Measurements from ENCODE around the gene PAGE2. TPM values are rescaled to one million over a fixed set of nuclear protein-coding genes. Genes with fewer than 3 reads are reported as not detected.

The PAGE2 gene
- total and polyA plus RNA-seq, 9 of the 15 experiments (the other 6 are each of a cell fraction or from before 2014, with no cell fraction given): 0.40 to 3.7 (median 1.5) TPM; not detected in 1

DNA sequence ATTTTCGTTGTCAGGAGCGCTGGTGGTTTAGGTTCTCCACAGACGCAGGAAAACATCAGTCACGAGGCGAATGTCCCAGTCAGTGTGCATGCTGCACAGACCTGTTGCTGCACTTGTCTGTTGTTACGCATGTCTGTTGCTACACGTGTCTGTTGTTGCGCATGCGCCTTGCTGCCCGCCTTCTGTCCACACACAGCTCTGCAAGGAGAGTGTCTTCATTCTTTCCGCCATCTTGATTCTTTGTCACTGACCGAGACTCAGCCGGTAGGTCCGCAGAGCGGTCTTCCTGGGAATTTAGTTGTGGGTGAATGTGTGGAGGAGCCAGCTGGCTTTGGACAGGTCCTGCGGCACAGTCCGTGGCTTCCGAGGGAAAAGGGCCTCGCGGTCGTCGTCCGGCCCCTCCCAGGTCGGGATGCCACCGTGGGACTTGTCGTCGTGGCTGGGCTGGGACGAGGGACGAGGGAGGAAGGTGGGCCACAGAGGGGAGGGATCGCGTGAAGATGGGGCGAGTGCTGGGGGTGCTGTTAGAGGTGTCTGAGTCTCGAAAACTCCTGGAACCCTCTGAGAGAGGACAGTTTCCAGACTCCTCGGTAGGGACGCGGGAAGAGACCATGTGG lies 13.9 kb upstream of the PAGE2 start, which contains the start of gene PAGE2B:
PAGE2B (plus strand) TSS at position 180 of the 617 bp plus-strand sequence. CDS start 1,012 bp downstream, outside the sequence.
- 55% methylated on average over 18 of the region's 36 CpGs for WGBS (ENCODE audit: insufficient coverage, low coverage, missing lambda C conversion rate)
- Histone ChIP-seq H3K4me1 (replicated peaks in 1 of 2; ENCODE audit: control insufficient read depth in 2 of 2, insufficient read depth in 2 of 2, low read length in 2 of 2) (peaks cover 0 to 5% of the 10 kb centered on the region in 2 experiments; a peak in 1 of 5 replicates), H3K27ac (ENCODE audit: extremely low read depth, low read depth, low read length) (no peak within 1 kb of the TSS), H3K79me2 (ENCODE audit: control insufficient read depth, insufficient read depth, low read length) (no peaks in the 10 kb centered on the region), H2AFZ (ENCODE audit: low read depth, low read length) (peak within 1 kb of the TSS; percentile 40; the same call in 1 of the 2 replicates), H3K27me3 (ENCODE audit: control insufficient read depth in 2 of 2, insufficient read depth in 2 of 2, low read length in 2 of 2) (no peaks in the 10 kb centered on the region; a peak in 1 of 5 replicates), H3K4me2 (ENCODE audit: insufficient read depth, low read length) (no peak within 1 kb of the TSS), H3K9me3 (replicated peaks; ENCODE audit: control insufficient read depth, insufficient read depth, low read depth, low read length) (no peaks in the 10 kb centered on the region), H3K9me1 (ENCODE audit: control insufficient read depth, insufficient read depth, low read length) (no peaks in the 10 kb centered on the region), H3K36me3 (ENCODE audit: control insufficient read depth, insufficient read depth, low read length) (no peaks in the 10 kb centered on the region), H3K9ac (ENCODE audit: insufficient read depth in 1 of 2, low read depth in 2 of 2, low read length in 2 of 2) (no peak within 1 kb of the TSS), H3K4me3 (no peak within 1 kb of the TSS), H4K20me1 (replicated peaks; ENCODE audit: control insufficient read depth, insufficient read depth, low read length) (no peaks in the 10 kb centered on the region)
- FAIRE-seq (no peak), DNase-seq (ENCODE audit: extremely low read depth in 1 of 4, low spot score in 3 of 4) (peak in 3 of 4 experiments; percentile 8 to 13 (median 9)), ATAC-seq (no peak)
- CTCF ChIA-PET (ENCODE audit: low intra/inter-chr PET ratio): no interaction called here
- intact Hi-C loops (cut with micrococcal nuclease): no loop called here
- POLR2A ChIA-PET: no interaction called here
- in situ Hi-C loops (cut with MboI): loop anchor here (25.0 kb wide), 1 partner anchor 438 kb away; no protein-coding TSS in a partner anchor
- no TSS peak for BruUV-seq (replicated peaks)
- TF ChIP-seq, protein P1, sequence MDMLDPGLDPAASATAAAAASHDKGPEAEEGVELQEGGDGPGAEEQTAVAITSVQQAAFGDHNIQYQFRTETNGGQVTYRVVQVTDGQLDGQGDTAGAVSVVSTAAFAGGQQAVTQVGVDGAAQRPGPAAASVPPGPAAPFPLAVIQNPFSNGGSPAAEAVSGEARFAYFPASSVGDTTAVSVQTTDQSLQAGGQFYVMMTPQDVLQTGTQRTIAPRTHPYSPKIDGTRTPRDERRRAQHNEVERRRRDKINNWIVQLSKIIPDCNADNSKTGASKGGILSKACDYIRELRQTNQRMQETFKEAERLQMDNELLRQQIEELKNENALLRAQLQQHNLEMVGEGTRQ (CRISPR knock-in tag; IDR thresholded peaks at IDR 0.05): peak; percentile 27; the same call in 1 of the 2 replicates
- TF ChIP-seq, protein P2, sequence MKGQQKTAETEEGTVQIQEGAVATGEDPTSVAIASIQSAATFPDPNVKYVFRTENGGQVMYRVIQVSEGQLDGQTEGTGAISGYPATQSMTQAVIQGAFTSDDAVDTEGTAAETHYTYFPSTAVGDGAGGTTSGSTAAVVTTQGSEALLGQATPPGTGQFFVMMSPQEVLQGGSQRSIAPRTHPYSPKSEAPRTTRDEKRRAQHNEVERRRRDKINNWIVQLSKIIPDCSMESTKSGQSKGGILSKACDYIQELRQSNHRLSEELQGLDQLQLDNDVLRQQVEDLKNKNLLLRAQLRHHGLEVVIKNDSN (CRISPR knock-in tag; IDR thresholded peaks at IDR 0.05): peak; percentile 31; the same call in 1 of the 2 replicates
- TF ChIP-seq, protein P3, sequence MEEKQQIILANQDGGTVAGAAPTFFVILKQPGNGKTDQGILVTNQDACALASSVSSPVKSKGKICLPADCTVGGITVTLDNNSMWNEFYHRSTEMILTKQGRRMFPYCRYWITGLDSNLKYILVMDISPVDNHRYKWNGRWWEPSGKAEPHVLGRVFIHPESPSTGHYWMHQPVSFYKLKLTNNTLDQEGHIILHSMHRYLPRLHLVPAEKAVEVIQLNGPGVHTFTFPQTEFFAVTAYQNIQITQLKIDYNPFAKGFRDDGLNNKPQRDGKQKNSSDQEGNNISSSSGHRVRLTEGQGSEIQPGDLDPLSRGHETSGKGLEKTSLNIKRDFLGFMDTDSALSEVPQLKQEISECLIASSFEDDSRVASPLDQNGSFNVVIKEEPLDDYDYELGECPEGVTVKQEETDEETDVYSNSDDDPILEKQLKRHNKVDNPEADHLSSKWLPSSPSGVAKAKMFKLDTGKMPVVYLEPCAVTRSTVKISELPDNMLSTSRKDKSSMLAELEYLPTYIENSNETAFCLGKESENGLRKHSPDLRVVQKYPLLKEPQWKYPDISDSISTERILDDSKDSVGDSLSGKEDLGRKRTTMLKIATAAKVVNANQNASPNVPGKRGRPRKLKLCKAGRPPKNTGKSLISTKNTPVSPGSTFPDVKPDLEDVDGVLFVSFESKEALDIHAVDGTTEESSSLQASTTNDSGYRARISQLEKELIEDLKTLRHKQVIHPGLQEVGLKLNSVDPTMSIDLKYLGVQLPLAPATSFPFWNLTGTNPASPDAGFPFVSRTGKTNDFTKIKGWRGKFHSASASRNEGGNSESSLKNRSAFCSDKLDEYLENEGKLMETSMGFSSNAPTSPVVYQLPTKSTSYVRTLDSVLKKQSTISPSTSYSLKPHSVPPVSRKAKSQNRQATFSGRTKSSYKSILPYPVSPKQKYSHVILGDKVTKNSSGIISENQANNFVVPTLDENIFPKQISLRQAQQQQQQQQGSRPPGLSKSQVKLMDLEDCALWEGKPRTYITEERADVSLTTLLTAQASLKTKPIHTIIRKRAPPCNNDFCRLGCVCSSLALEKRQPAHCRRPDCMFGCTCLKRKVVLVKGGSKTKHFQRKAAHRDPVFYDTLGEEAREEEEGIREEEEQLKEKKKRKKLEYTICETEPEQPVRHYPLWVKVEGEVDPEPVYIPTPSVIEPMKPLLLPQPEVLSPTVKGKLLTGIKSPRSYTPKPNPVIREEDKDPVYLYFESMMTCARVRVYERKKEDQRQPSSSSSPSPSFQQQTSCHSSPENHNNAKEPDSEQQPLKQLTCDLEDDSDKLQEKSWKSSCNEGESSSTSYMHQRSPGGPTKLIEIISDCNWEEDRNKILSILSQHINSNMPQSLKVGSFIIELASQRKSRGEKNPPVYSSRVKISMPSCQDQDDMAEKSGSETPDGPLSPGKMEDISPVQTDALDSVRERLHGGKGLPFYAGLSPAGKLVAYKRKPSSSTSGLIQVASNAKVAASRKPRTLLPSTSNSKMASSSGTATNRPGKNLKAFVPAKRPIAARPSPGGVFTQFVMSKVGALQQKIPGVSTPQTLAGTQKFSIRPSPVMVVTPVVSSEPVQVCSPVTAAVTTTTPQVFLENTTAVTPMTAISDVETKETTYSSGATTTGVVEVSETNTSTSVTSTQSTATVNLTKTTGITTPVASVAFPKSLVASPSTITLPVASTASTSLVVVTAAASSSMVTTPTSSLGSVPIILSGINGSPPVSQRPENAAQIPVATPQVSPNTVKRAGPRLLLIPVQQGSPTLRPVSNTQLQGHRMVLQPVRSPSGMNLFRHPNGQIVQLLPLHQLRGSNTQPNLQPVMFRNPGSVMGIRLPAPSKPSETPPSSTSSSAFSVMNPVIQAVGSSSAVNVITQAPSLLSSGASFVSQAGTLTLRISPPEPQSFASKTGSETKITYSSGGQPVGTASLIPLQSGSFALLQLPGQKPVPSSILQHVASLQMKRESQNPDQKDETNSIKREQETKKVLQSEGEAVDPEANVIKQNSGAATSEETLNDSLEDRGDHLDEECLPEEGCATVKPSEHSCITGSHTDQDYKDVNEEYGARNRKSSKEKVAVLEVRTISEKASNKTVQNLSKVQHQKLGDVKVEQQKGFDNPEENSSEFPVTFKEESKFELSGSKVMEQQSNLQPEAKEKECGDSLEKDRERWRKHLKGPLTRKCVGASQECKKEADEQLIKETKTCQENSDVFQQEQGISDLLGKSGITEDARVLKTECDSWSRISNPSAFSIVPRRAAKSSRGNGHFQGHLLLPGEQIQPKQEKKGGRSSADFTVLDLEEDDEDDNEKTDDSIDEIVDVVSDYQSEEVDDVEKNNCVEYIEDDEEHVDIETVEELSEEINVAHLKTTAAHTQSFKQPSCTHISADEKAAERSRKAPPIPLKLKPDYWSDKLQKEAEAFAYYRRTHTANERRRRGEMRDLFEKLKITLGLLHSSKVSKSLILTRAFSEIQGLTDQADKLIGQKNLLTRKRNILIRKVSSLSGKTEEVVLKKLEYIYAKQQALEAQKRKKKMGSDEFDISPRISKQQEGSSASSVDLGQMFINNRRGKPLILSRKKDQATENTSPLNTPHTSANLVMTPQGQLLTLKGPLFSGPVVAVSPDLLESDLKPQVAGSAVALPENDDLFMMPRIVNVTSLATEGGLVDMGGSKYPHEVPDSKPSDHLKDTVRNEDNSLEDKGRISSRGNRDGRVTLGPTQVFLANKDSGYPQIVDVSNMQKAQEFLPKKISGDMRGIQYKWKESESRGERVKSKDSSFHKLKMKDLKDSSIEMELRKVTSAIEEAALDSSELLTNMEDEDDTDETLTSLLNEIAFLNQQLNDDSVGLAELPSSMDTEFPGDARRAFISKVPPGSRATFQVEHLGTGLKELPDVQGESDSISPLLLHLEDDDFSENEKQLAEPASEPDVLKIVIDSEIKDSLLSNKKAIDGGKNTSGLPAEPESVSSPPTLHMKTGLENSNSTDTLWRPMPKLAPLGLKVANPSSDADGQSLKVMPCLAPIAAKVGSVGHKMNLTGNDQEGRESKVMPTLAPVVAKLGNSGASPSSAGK (IDR thresholded peaks at IDR 0.05): peak; percentile 62
- TF ChIP-seq HOXB6 (CRISPR knock-in tag; IDR thresholded peaks at IDR 0.05; ENCODE audit: borderline replicate concordance) (no peak), ELF4 (CRISPR knock-in tag; IDR thresholded peaks at IDR 0.05) (no peak), NRF1 (conservative IDR thresholded peaks at IDR 0.05 in 1 of 2, IDR thresholded peaks at IDR 0.05 in 1 of 2) (peak; percentile 83 to 86)
